ENCODE measurements around the gene YY1.

DNA sequence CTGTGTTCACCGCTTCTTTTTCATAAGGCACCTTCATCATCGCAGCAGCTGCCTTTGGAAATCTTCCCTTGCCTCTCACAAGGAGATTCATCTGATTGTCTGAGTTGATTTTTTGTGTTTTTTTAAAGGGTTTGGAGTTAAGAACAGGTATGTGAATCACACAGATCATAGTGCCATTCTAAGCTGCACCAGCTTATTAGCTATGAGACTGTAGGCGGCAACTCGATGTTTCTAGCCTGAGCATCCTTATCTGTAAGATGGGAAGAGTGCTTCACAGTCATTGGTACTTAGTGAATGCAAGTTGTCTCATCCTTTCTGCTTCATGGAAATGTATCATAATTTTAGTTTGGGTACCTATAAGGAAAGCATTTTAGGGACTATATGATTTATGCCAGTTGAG is 35.3 kb downstream of the YY1 start:
- TF ChIP-seq EZH2phosphoT487 (IDR thresholded peaks at IDR 0.05): no peak
- TF ChIP-seq, protein P1, sequence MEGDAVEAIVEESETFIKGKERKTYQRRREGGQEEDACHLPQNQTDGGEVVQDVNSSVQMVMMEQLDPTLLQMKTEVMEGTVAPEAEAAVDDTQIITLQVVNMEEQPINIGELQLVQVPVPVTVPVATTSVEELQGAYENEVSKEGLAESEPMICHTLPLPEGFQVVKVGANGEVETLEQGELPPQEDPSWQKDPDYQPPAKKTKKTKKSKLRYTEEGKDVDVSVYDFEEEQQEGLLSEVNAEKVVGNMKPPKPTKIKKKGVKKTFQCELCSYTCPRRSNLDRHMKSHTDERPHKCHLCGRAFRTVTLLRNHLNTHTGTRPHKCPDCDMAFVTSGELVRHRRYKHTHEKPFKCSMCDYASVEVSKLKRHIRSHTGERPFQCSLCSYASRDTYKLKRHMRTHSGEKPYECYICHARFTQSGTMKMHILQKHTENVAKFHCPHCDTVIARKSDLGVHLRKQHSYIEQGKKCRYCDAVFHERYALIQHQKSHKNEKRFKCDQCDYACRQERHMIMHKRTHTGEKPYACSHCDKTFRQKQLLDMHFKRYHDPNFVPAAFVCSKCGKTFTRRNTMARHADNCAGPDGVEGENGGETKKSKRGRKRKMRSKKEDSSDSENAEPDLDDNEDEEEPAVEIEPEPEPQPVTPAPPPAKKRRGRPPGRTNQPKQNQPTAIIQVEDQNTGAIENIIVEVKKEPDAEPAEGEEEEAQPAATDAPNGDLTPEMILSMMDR (IDR thresholded peaks at IDR 0.05): no peak

Data from neural progenitor cell (in vitro differentiated cells).